GM12878 (cell line): ENCODE data around the gene CCL25.

ENCODE experiments used
- EGR1 ChIP-seq, 2 experiments: IDR thresholded peaks; 1 replicate in 1 of 2; 2 replicates in 1 of 2; pipeline ENCODE4 v1.6.1; 2011 to 2012; ENCODE audit warnings: low read depth in 2 of 2, low read length in 2 of 2, borderline replicate concordance in 1 of 2, mild to moderate bottlenecking in 1 of 2, moderate library complexity in 1 of 2
- EP300 ChIP-seq, 2 experiments: fragments of 150-350 bp in 1 of 2; IDR thresholded peaks; 2 replicates each; pipeline ENCODE4 v1.6.1; 2011 to 2012; ENCODE audit warnings: low read depth in 2 of 2, low read length in 2 of 2, borderline replicate concordance in 1 of 2, improper control_type of control experiment in 1 of 2, inconsistent platforms in 1 of 2; ENCODE audit not compliant: control insufficient read depth in 1 of 2
- KDM1A ChIP-seq: fragments of 200-600 bp; sonication (generic); IDR thresholded peaks from 2 replicates; pipeline ENCODE4 v1.6.1; 2016; ENCODE audit warnings: borderline replicate concordance
- POLR2A ChIP-seq: IDR thresholded peaks from 2 replicates; pipeline ENCODE4 v1.6.1; 2011; ENCODE audit warnings: low read depth, mild to moderate bottlenecking, low read length
- POLR2AphosphoS2 ChIP-seq: IDR thresholded peaks from 2 replicates; pipeline ENCODE4 v1.6.1; 2011; ENCODE audit warnings: low read depth, mild to moderate bottlenecking, low read length, improper control_type of control experiment, moderate library complexity
- RFX5 ChIP-seq: IDR thresholded peaks from 2 replicates; pipeline ENCODE4 v1.6.1; 2011; ENCODE audit warnings: low read depth, low read length, improper control_type of control experiment
- TAF1 ChIP-seq: IDR thresholded peaks from 2 replicates; pipeline ENCODE4 v1.6.1; 2011; ENCODE audit warnings: mild to moderate bottlenecking, low read depth, low read length, borderline replicate concordance
- USF2 ChIP-seq: IDR thresholded peaks from 2 replicates; pipeline ENCODE4 v1.6.1; 2011; ENCODE audit warnings: low read depth, low read length, improper control_type of control experiment, borderline replicate concordance
- YY1 ChIP-seq: IDR thresholded peaks from 2 replicates; pipeline ENCODE4 v1.6.1; 2011; ENCODE audit warnings: low read depth, mild to moderate bottlenecking, low read length
- ZBTB33 ChIP-seq: fragments of 450-650 bp; IDR thresholded peaks from 2 replicates; pipeline ENCODE4 v1.6.1; 2017; ENCODE audit warnings: mild to moderate bottlenecking
- TF ChIP-seq, protein P1 (sequence below), 3 experiments: IDR thresholded peaks in 2 of 3; conservative IDR thresholded peaks in 1 of 3; 2 replicates each; pipeline ENCODE4 v1.5.1; 2011; ENCODE audit warnings: low read depth in 3 of 3, low read length in 3 of 3, mild to moderate bottlenecking in 3 of 3, control low read depth in 2 of 3, moderate library complexity in 2 of 3, inconsistent platforms in 1 of 3, mixed read lengths in 1 of 3; ENCODE audit not compliant: control insufficient read depth in 2 of 3, insufficient read depth in 1 of 3; ENCODE audit errors: extremely low read depth in 1 of 3

- TF ChIP-seq RFX5 (no peak), USF2 (no peak), YY1 (no peak), POLR2A (no peak), KDM1A (no peak), EGR1 (IDR thresholded peaks at IDR 0.05; ENCODE audit: borderline replicate concordance in 1 of 2, low read depth in 2 of 2, low read length in 2 of 2) (no peak), ZBTB33 (no peak), TAF1 (no peak), POLR2AphosphoS2 (no peak), EP300 (IDR thresholded peaks at IDR 0.05; ENCODE audit: borderline replicate concordance in 1 of 2, control insufficient read depth in 1 of 2, low read depth in 2 of 2, low read length in 2 of 2) (no peak)
- TF ChIP-seq, protein P1, sequence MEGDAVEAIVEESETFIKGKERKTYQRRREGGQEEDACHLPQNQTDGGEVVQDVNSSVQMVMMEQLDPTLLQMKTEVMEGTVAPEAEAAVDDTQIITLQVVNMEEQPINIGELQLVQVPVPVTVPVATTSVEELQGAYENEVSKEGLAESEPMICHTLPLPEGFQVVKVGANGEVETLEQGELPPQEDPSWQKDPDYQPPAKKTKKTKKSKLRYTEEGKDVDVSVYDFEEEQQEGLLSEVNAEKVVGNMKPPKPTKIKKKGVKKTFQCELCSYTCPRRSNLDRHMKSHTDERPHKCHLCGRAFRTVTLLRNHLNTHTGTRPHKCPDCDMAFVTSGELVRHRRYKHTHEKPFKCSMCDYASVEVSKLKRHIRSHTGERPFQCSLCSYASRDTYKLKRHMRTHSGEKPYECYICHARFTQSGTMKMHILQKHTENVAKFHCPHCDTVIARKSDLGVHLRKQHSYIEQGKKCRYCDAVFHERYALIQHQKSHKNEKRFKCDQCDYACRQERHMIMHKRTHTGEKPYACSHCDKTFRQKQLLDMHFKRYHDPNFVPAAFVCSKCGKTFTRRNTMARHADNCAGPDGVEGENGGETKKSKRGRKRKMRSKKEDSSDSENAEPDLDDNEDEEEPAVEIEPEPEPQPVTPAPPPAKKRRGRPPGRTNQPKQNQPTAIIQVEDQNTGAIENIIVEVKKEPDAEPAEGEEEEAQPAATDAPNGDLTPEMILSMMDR (IDR thresholded peaks at IDR 0.05 in 2 of 3, conservative IDR thresholded peaks at IDR 0.05 in 1 of 3; ENCODE audit: control insufficient read depth in 2 of 3, extremely low read depth in 1 of 3, insufficient read depth in 1 of 3, low read depth in 3 of 3, low read length in 3 of 3) = no peak
These were observed 42.9 kb downstream of the CCL25 start for GRCh38 chr19:8095354-8095886.
